Right lobe of liver (tissue), 6 donors: ENCODE measurements around the gene RNF212. TPM values are rescaled to one million over a fixed set of nuclear protein-coding genes. Genes with fewer than 3 reads are reported as not detected.

Experiments used
- ATAC-seq, 4 donors: fragments of 200-7000 bp; cut with Tn5 transposase; one replicate each; pipeline ENCODE4 v1.9.1; 2020; ENCODE audit warnings: mild to moderate bottlenecking in 4 of 4, moderate library complexity in 4 of 4
- DNase-seq, 3 donors: peaks; one replicate each; pipeline ENCODE4 v3.0.0-alpha.2; 2020
- H3K27ac ChIP-seq, 3 donors: fragments of 200-600 bp; one replicate each; pipeline ENCODE4 v1.8.0; 2022
- H3K27me3 ChIP-seq, 2 donors: fragments of 200-600 bp; one replicate each; pipeline ENCODE4 v1.8.0; 2022
- H3K36me3 ChIP-seq, 4 donors: fragments of 200-600 bp; sonication (generic) in 1 of 4; one replicate each; pipeline versions ENCODE4 v1.5.1 to v1.8.0; 2017 to 2022; ENCODE audit warnings: control low read depth in 1 of 4
- H3K4me1 ChIP-seq, 4 donors: fragments of 200-600 bp; sonication (generic) in 1 of 4; one replicate each; pipeline versions ENCODE4 v1.5.1 to v1.8.0; 2017 to 2022; ENCODE audit warnings: control low read depth in 1 of 4
- H3K4me3 ChIP-seq, 3 donors: fragments of 200-600 bp; one replicate each; pipeline ENCODE4 v1.8.0; 2022
- H3K9me3 ChIP-seq, 4 donors: fragments of 200-600 bp; sonication (generic) in 1 of 4; one replicate each; pipeline versions ENCODE4 v1.5.1 to v1.8.0; 2017 to 2022; ENCODE audit warnings: control low read depth in 1 of 4
- CTCF ChIP-seq, 4 donors: fragments of 200-600 bp in 3 of 4; fragments of 450-650 bp in 1 of 4; IDR thresholded peaks; one replicate each; pipeline versions ENCODE4 v1.5.1 to v1.8.0; 2016 to 2022; ENCODE audit warnings: antibody characterized with exemption in 4 of 4, mild to moderate bottlenecking in 2 of 4
- POLR2A ChIP-seq: fragments of 450-650 bp; IDR thresholded peaks from one replicate; pipeline ENCODE4 v1.6.1; 2017; ENCODE audit warnings: antibody characterized with exemption, mild to moderate bottlenecking
- WGBS: methylation state at CpG from one replicate; pipeline ENCODE4 v1.1.6; 2018; ENCODE audit warnings: low coverage, low lambda C conversion rate; ENCODE audit not compliant: insufficient coverage; ENCODE audit errors: missing lambda C conversion rate; 5-methylcytosine and 5-hydroxymethylcytosine counted together
- intact Hi-C, 2 donors: fragments of 100-400 bp; cut with DNase I; formaldehyde crosslinking; loops; one replicate each; pipeline versions ENCODE4 v1.11.2 to v1.14.1; 2022
- total RNA-seq, 6 experiments: library from RNA; depleted of rRNA in 2 of 6; stranded (reverse); fragments of >200 nt in 2 of 6; fragmentation: NEBNext Ultra II Directional in 3 of 6; extraction: Animal tissue kit (Norgen Biotek cat#: 25700) in 3 of 6; gene quantifications; one replicate each; pipeline versions ENCODE4 v1.1.0 to v1.2.4, GENCODE V29; 2016 to 2023
- donor health status: DM: no; HTN: yes; CAD: no.
- donor health status: DM: no; HTN: no; CAD: no.
- donor health status: DM: no; HTN: no; CAD: no.
- donor health status: DM: no; HTN: yes; CAD: no.
- donor health status: DM: no; HTN: yes; CAD: no.

Gene RNF212
- total RNA-seq, 6 experiments from 2014 or later = 0.29 to 1.2 (median 0.50) TPM; not detected in 2

- H3K4me1 ChIP-seq = no peaks in the 10 kb centered on the region
- DNase-seq (no peak), ATAC-seq (peak in 1 of 4 donors; percentile 43)
- H3K27ac ChIP-seq = no peak overlapping the region
- no peak overlapping the region for H3K4me3 ChIP-seq
- H3K36me3 ChIP-seq = no peaks in the 10 kb centered on the region
- WGBS = 38% methylated on average over 8 of the region's 16 CpGs
- H3K27me3 ChIP-seq = no peaks in the 10 kb centered on the region
- H3K9me3 ChIP-seq = no peaks in the 10 kb centered on the region
- TF ChIP-seq CTCF (IDR thresholded peaks at IDR 0.05) (no peak), POLR2A (no peak)
- intact Hi-C loops = no loop called here
These were observed 74.3 kb downstream of the RNF212 start for GRCh38 chr4:1038948-1039492.

GRCh38 chr4:1036976-1037810 lies 76.2 kb downstream of the RNF212 start:
- no peak for ATAC-seq
- no CpG with 5 or more reads among the region's 26 CpGs for WGBS

GRCh38 chr4:1036095-1036494 lies 77.3 kb downstream of the RNF212 start:
- TF ChIP-seq POLR2A = no peak
- TF ChIP-seq CTCF (IDR thresholded peaks at IDR 0.05) = no peak
- Histone ChIP-seq H3K4me3 (no peak overlapping the region), H3K9me3 (no peaks in the 10 kb centered on the region), H3K36me3 (no peaks in the 10 kb centered on the region), H3K27ac (no peak overlapping the region), H3K27me3 (no peaks in the 10 kb centered on the region), H3K4me1 (no peaks in the 10 kb centered on the region)
- DNase-seq = no peak
- intact Hi-C loops = no loop called here
- no peak for ATAC-seq
- WGBS = no CpG with 5 or more reads among the region's 15 CpGs

More at GRCh38 chr4:1036976-1037810, 76.2 kb downstream of the RNF212 start:
- intact Hi-C loops = no loop called here
- no peaks in the 10 kb centered on the region for H3K27me3 ChIP-seq
- no peak overlapping the region for H3K27ac ChIP-seq
- H3K9me3 ChIP-seq = no peaks in the 10 kb centered on the region
- no peak overlapping the region for H3K4me3 ChIP-seq
- no peaks in the 10 kb centered on the region for H3K36me3 ChIP-seq
- no peak for DNase-seq
- no peaks in the 10 kb centered on the region for H3K4me1 ChIP-seq
- TF ChIP-seq POLR2A (no peak), CTCF (IDR thresholded peaks at IDR 0.05) (no peak)

GRCh38 chr4:1035510-1035909 lies 77.9 kb downstream of the RNF212 start:
- no peak overlapping the region for H3K27ac ChIP-seq

More at GRCh38 chr4:1035510-1035909, 77.9 kb downstream of the RNF212 start:
- Histone ChIP-seq H3K36me3 (no peaks in the 10 kb centered on the region), H3K4me3 (no peak overlapping the region), H3K27me3 (no peaks in the 10 kb centered on the region), H3K4me1 (no peaks in the 10 kb centered on the region), H3K9me3 (no peaks in the 10 kb centered on the region)
- no peak for ATAC-seq
- intact Hi-C loops = no loop called here
- no peak for DNase-seq
- TF ChIP-seq CTCF (IDR thresholded peaks at IDR 0.05) = no peak
- no peak for TF ChIP-seq POLR2A
- WGBS = no CpG with 5 or more reads among the region's 26 CpGs
